Mesendoderm (in vitro differentiated cells): ENCODE measurements around the gene COX20.

Experiments
- DNase-seq: peaks from one replicate; pipeline ENCODE4 v3.0.0; 2013
- H2AK5ac ChIP-seq: 2 replicates; pipeline ENCODE4 v1.6.1; 2013; ENCODE audit warnings: low read length, inconsistent platforms
- H2BK120ac ChIP-seq: 2 replicates; pipeline ENCODE4 v1.6.1; 2013; ENCODE audit warnings: low read depth, mild to moderate bottlenecking, low read length, moderate library complexity, mixed read lengths
- H2BK15ac ChIP-seq: replicated peaks from 2 replicates; pipeline ENCODE4 v1.6.1; 2013; ENCODE audit warnings: low read depth, mild to moderate bottlenecking, moderate library complexity
- H2BK5ac ChIP-seq: 2 replicates; pipeline ENCODE4 v1.6.1; 2013; ENCODE audit warnings: low read length, inconsistent platforms
- H3K18ac ChIP-seq: 2 replicates; pipeline ENCODE4 v1.6.1; 2013; ENCODE audit warnings: mild to moderate bottlenecking, low read length, mixed read lengths
- H3K23ac ChIP-seq: one replicate; pipeline ENCODE4 v1.6.1; 2013; ENCODE audit warnings: low read length
- H3K27ac ChIP-seq: 2 replicates; pipeline ENCODE4 v1.5.1; 2013; ENCODE audit warnings: low read depth, mild to moderate bottlenecking, inconsistent platforms, low read length, moderate library complexity
- H3K27me3 ChIP-seq: 2 replicates; pipeline ENCODE4 v1.6.1; 2013; ENCODE audit warnings: low read length, control low read depth, mild to moderate bottlenecking, inconsistent platforms; ENCODE audit not compliant: insufficient read depth, poor library complexity
- H3K36me3 ChIP-seq: 2 replicates; pipeline ENCODE4 v1.6.1; 2013; ENCODE audit warnings: low read length, inconsistent platforms; ENCODE audit not compliant: control insufficient read depth, insufficient read depth
- H3K4ac ChIP-seq: one replicate; pipeline ENCODE4 v1.6.1; 2013; ENCODE audit warnings: low read depth, mild to moderate bottlenecking, low read length, moderate library complexity
- H3K4me1 ChIP-seq: 2 replicates; pipeline ENCODE4 v1.6.1; 2013; ENCODE audit warnings: low read depth, low read length, inconsistent platforms; ENCODE audit not compliant: control insufficient read depth
- H3K4me2 ChIP-seq: 2 replicates; pipeline ENCODE4 v1.6.1; 2013; ENCODE audit warnings: low read length
- H3K4me3 ChIP-seq: 2 replicates; pipeline ENCODE4 v1.5.1; 2013; ENCODE audit warnings: mild to moderate bottlenecking, low read length
- H3K56ac ChIP-seq: one replicate; pipeline ENCODE4 v1.6.1; 2013; ENCODE audit warnings: low read length
- H3K79me1 ChIP-seq: 2 replicates; pipeline ENCODE4 v1.6.1; 2013; ENCODE audit warnings: low read length, inconsistent platforms
- H3K79me2 ChIP-seq: 2 replicates; pipeline ENCODE4 v1.6.1; 2013; ENCODE audit warnings: mild to moderate bottlenecking, low read length; ENCODE audit not compliant: control insufficient read depth, insufficient read depth
- H3K9ac ChIP-seq: 2 replicates; pipeline ENCODE4 v1.6.1; 2013; ENCODE audit warnings: low read length, inconsistent platforms
- H4K5ac ChIP-seq: one replicate; pipeline ENCODE4 v1.6.1; 2013; ENCODE audit warnings: low read length
- H4K8ac ChIP-seq: one replicate; pipeline ENCODE4 v1.6.1; 2013; ENCODE audit warnings: low read depth, mild to moderate bottlenecking, control low read depth, low read length, moderate library complexity
- WGBS: extraction: QIAGEN DNeasy Blood & Tissue Kit; methylation state at CpG from one replicate; pipeline ENCODE4 v1.1.7; 2013; ENCODE audit warnings: low lambda C conversion rate, missing lambda C conversion rate; ENCODE audit not compliant: insufficient coverage; ENCODE audit errors: extremely low coverage; 5-methylcytosine and 5-hydroxymethylcytosine counted together

COX20 gene

GRCh38 chr1:244843148-244843978, 7.9 kb downstream of the COX20 start:
- Histone ChIP-seq H2BK5ac (no peak overlapping the region), H3K27me3 (no peaks in the 10 kb centered on the region), H3K4me3 (no peak overlapping the region), H4K5ac (no peak overlapping the region), H4K8ac (no peak overlapping the region), H3K36me3 (peaks cover 7% of the 10 kb centered on the region), H2BK120ac (no peak overlapping the region), H3K9ac (no peak overlapping the region), H3K79me2 (peaks cover 4% of the 10 kb centered on the region), H3K4me2 (no peak overlapping the region), H3K79me1 (peaks cover 3% of the 10 kb centered on the region), H3K4me1 (no peaks in the 10 kb centered on the region), H3K18ac (no peak overlapping the region), H3K23ac (no peak overlapping the region), H3K4ac (no peak overlapping the region), H2BK15ac (no peak overlapping the region), H2AK5ac (no peak overlapping the region), H3K27ac (no peak overlapping the region), H3K56ac (no peak overlapping the region)
- no peak for DNase-seq
- WGBS: no CpG with 5 or more reads among the region's 6 CpGs

GRCh38 chr1:244844155-244845121, 9.0 kb downstream of the COX20 start:
- H3K36me3 ChIP-seq: peaks cover 7% of the 10 kb centered on the region

GRCh38 chr1:244846653-244847052, 11.2 kb downstream of the COX20 start:
- H3K79me1 ChIP-seq: no peaks in the 10 kb centered on the region
- H3K79me2 ChIP-seq: no peaks in the 10 kb centered on the region
- no peaks in the 10 kb centered on the region for H3K27me3 ChIP-seq
- H4K8ac ChIP-seq: no peak overlapping the region
- H2BK15ac ChIP-seq: no peak overlapping the region
- H3K56ac ChIP-seq: no peak overlapping the region
- H3K4me3 ChIP-seq: no peak overlapping the region
- no CpG with 5 or more reads among the region's 6 CpGs for WGBS
- H2BK5ac ChIP-seq: no peak overlapping the region
- H3K23ac ChIP-seq: no peak overlapping the region
- no peak overlapping the region for H2AK5ac ChIP-seq
- H3K27ac ChIP-seq: no peak overlapping the region
- peaks cover 5% of the 10 kb centered on the region for H3K36me3 ChIP-seq
- H2BK120ac ChIP-seq: no peak overlapping the region
- H3K4me2 ChIP-seq: no peak overlapping the region
- no peak overlapping the region for H3K18ac ChIP-seq
- H4K5ac ChIP-seq: no peak overlapping the region
- H3K4me1 ChIP-seq: no peaks in the 10 kb centered on the region
- no peak for DNase-seq
- H3K9ac ChIP-seq: no peak overlapping the region
- H3K4ac ChIP-seq: no peak overlapping the region

More at GRCh38 chr1:244844155-244845121, 9.0 kb downstream of the COX20 start:
- Histone ChIP-seq H3K4me1 (no peaks in the 10 kb centered on the region), H3K18ac (no peak overlapping the region), H2BK15ac (no peak overlapping the region), H2BK5ac (no peak overlapping the region), H3K9ac (no peak overlapping the region), H3K4me3 (no peak overlapping the region), H3K79me1 (peaks cover 3% of the 10 kb centered on the region), H3K27me3 (no peaks in the 10 kb centered on the region), H3K56ac (no peak overlapping the region), H3K4ac (no peak overlapping the region), H2AK5ac (no peak overlapping the region), H4K5ac (no peak overlapping the region), H3K79me2 (peaks cover 4% of the 10 kb centered on the region), H3K4me2 (no peak overlapping the region), H2BK120ac (no peak overlapping the region), H4K8ac (no peak overlapping the region), H3K27ac (no peak overlapping the region), H3K23ac (no peak overlapping the region)
- WGBS: no CpG with 5 or more reads among the region's 13 CpGs
- DNase-seq: no peak

GRCh38 chr1:244849189-244849866, 13.9 kb downstream of the COX20 start:
- Histone ChIP-seq H2BK15ac (no peak overlapping the region), H3K27ac (no peak overlapping the region), H3K4me2 (no peak overlapping the region), H2BK5ac (no peak overlapping the region), H3K56ac (no peak overlapping the region), H3K18ac (no peak overlapping the region), H2BK120ac (no peak overlapping the region), H2AK5ac (no peak overlapping the region), H4K8ac (no peak overlapping the region), H3K36me3 (peaks cover 6% of the 10 kb centered on the region), H3K23ac (no peak overlapping the region), H3K9ac (no peak overlapping the region), H3K4me3 (no peak overlapping the region), H3K79me2 (peaks cover 2% of the 10 kb centered on the region), H3K4ac (no peak overlapping the region), H4K5ac (no peak overlapping the region), H3K4me1 (no peaks in the 10 kb centered on the region), H3K27me3 (no peaks in the 10 kb centered on the region), H3K79me1 (peaks cover 4% of the 10 kb centered on the region)
- WGBS: no CpG with 5 or more reads among the region's 1 CpG
- no peak for DNase-seq

- H3K79me2 ChIP-seq: peaks cover 5% of the 10 kb centered on the region
- peaks cover 7% of the 10 kb centered on the region for H3K36me3 ChIP-seq
- H3K56ac ChIP-seq: no peak overlapping the region
- H2BK120ac ChIP-seq: no peak overlapping the region
- no peak overlapping the region for H3K4ac ChIP-seq
- WGBS: no CpG with 5 or more reads among the region's 3 CpGs
- no peaks in the 10 kb centered on the region for H3K27me3 ChIP-seq
- no peak overlapping the region for H3K23ac ChIP-seq
- H3K79me1 ChIP-seq: peaks cover 4% of the 10 kb centered on the region
- no peak overlapping the region for H4K8ac ChIP-seq
- no peak overlapping the region for H4K5ac ChIP-seq
- no peak overlapping the region for H2BK5ac ChIP-seq
- no peaks in the 10 kb centered on the region for H3K4me1 ChIP-seq
- H3K18ac ChIP-seq: no peak overlapping the region
- no peak overlapping the region for H2AK5ac ChIP-seq
- no peak for DNase-seq
- no peak overlapping the region for H3K4me3 ChIP-seq
- H3K27ac ChIP-seq: no peak overlapping the region
- no peak overlapping the region for H2BK15ac ChIP-seq
- no peak overlapping the region for H3K9ac ChIP-seq
- no peak overlapping the region for H3K4me2 ChIP-seq
Measured at GRCh38 chr1:244850099-244850852, 14.8 kb downstream of the COX20 start.
